Kidney tubule cell (primary cell): ENCODE measurements around the gene ACSL6.

Experiments
- DNase-seq: peaks from one replicate; pipeline ENCODE4 v3.0.0-alpha.2; 2018; ENCODE audit warnings: low spot score

ACSL6 gene

DNA sequence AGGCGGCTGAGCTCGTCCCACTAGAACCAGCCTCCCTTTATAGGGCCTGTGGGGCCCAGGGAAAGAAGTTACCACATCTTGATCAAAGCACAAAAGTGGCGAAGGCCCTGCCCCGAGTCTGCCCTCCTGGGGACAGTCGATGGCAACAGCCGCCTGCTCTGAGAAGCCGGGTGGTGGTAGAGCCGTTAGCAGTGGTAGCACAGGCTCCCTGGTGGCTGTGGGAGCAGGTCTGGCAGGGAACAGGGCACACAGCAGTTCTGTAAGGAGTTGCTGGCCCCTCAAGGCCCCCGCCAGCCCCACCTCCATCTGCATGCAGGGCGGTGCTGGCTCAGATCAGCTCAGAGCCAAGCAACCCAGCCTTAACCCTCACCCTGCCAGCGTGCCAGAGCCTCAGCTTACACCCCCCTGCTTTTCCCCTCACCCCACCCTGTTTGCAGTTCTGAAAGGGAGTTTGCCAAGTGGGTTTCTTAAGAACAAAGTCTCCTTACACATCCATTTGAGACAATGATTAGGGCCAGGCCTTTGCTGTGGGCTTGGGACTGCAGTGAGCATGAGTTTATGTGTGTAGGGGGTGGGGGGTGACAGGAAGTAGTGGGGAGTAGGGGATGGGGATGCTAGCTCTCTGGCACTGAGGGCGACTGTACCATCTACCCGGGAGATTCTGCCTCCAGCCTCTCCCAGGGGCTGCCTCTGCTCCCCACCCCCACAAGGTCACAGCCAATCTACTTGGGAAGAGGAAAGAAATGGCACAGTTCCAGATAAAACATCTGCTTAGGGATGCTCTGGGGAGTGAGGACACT is 11.8 kb downstream of the ACSL6 start:
- no peak for DNase-seq

- DNase-seq, result no peak
These were observed 12.4 kb downstream of the ACSL6 start for GRCh38 chr5:131999041-131999440.

DNA sequence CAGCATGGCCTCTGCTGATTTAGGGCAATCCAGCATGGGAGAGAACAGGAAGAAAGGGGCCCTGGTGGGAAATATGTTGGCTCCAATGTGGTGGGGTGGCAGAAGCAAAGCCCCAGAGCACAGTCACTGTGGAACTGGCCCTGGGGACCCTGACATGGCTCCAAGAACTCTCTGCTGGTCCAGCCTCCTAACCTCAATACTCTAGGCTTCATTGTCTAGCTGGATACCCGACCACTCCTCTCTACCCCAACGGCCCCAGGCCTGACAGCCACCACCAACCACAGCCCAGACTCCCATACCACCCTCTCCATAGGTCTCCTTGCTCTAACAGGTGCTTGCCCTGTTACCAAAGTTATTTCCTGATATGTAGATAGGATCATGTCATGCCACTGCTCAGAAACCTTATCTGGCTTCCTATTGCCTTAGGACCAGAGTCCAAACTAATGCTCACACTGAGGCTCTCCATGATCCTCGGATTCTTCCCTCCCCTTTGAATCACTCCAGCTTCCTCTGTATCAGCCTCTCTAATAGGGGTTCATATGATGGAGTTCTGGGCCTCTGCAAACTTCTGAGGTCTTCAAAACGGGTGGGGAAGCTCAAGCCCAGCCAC is 12.9 kb downstream of the ACSL6 start:
- no peak for DNase-seq

- no peak for DNase-seq
These were observed 13.7 kb downstream of the ACSL6 start for GRCh38 chr5:131997727-131998117.

- no peak for DNase-seq
These were observed 14.3 kb downstream of the ACSL6 start for GRCh38 chr5:131997026-131997726.

- peak; percentile 17 for DNase-seq
These were observed 15.0 kb downstream of the ACSL6 start for GRCh38 chr5:131996210-131997025.

GRCh38 chr5:131994533-131995226 is 16.8 kb downstream of the ACSL6 start:
- DNase-seq, result no peak

GRCh38 chr5:131994090-131994489 is 17.4 kb downstream of the ACSL6 start:
- no peak for DNase-seq

DNA sequence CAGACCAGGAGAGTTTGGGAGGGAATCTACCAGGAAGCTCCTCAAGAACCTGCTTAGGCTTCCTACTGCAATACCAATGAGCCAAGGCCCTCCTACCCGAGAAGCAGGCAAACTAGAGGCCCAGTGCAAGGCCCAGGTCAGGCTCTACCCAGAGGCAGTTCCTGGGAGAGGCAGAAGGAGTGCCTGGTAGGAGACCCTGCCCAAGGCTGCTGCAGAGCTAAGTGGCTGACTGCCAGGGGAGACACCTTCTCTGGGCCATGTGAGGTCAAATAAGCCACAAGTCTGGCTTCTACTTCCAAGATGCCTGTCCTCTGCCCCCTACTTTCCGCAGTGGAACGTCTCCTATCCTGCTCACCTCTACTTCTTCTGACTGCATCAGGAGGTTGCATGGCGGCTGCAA is 17.8 kb downstream of the ACSL6 start:
- DNase-seq, result no peak

- DNase-seq, result no peak
These were observed 19.1 kb downstream of the ACSL6 start for GRCh38 chr5:131992370-131992769.

- no peak for DNase-seq
These were observed 19.7 kb downstream of the ACSL6 start for GRCh38 chr5:131991593-131992324.

- DNase-seq, result no peak
These were observed 20.7 kb downstream of the ACSL6 start for GRCh38 chr5:131990716-131991115.

DNA sequence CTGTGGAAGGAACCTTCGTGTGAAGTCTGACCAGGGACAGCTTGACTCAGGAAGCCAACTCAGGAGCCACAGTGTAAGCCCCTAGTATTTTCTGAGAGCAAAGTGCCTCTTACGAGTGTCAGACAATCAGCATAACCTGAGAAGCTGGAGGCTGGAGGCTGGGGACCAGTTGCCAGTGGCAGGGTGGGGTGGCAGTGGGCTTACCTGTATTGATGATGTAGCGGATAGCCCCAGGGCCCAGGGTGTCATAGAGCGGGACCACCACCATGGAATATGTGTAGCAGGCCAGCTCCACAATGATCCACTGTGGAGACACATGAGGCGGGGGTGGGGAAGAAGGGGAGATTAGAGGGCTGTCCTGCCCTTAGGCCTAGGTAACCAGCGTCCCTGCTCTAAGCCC is 22.9 kb downstream of the ACSL6 start:
- DNase-seq, result no peak

DNA sequence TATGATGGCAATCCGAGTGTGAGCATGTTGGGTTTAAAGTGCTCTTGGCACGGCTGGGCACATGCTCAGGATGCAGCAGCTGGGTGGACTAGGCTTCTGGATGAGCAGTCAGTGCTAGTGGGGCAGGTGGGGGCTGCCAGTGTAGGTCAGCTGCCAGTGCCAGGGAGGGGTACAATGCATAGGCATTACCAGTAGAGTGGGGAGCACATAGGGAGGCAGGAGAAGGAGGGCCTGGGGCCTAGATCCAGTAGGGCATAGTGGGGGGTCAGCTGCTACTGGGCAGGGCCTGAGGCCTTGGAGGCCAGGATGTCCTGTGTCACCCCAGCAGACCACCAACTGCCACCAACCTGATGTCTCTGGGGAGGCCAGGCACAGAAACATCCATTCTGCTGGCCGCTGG is 24.2 kb downstream of the ACSL6 start:
- DNase-seq, result no peak

DNA sequence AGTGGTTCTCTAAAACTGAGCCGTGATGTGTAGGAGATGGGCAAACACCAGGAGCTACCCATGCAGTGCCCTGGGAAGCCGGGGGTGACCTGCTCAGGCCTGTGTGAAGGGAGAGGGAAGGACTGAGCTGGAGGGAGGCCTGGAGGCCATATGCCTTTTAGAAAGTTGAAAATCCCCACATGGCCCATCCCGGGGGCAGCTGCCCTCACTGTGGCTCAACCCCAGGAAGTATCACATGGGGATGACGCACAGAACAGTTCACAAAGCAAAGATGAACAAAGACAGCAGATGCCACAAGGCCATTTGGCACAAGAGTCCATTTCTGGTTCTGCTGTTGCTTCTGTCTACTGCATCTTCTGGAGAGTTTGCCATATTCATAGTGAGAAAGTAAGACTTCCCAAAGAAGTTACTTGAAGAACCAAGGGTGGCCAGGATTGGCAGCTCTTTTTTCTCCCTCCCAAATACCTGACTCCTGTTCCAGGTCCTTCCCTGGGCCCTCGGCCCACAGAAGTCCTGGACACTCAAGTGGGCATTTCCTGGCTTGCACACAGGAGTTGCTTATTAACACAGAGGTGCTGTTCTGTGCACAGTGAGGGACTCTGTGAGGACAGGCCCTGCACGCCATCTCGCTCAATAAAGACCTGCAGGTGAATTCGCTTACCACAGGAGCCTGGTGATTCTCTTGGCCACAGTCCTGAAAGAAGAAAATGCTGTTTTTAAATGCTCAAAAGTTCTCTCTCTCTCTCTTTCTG is 25.1 kb downstream of the ACSL6 start:
- no peak for DNase-seq

- no peak for DNase-seq
These were observed 26.3 kb downstream of the ACSL6 start for GRCh38 chr5:131984956-131985665.

DNA sequence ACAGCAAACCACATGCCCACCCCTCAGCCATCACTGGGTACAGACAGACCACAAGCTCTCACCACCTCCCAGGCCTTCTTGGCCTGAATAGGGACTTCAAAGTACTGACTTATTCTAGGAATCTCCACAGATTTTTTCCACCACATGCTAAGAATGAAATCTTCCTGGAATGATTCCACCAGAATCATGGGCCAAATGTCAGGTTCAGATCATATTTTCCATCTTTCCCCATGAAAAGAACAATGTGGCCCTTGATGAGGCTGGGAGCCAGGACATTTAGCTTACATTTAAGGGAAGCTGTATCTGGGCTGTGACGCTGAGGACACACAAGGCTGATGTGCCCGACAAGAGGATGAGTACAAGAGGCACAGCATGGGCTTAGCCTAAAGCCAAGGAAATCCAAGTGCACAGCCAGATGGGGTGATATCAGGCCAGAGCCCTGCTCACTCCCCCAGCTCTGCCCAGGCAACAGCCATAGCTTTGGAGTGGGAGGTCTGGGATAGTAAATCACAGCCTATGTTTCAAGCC is 28.1 kb downstream of the ACSL6 start:
- no peak for DNase-seq

GRCh38 chr5:131981516-131981915 is 29.9 kb downstream of the ACSL6 start:
- DNase-seq, result no peak

DNA sequence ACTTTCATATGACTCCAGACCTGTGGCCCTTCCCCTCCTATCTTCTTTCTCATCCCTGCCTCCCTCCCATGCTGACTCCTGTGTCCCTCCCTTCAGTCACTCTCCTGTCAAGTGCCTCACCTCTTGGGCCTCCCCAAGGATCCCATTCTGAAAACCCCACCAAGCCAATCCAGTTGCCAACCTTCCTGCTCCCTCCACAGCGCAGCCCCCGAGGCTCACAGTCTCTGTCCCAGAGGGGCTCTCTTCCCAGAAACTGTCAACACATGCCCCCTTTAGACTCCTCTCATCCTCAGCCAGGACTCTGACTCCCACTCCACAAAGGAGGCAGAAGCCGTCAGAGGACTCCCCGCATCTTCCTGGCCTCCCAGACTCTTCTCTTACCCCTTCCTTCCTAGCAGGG is 30.8 kb downstream of the ACSL6 start:
- DNase-seq, result no peak
